ENCODE data around the gene GSTA3.
"Not testable (repeated sequence)": the region's sequence is repeated elsewhere in the genome, so short reads cannot be mapped to it uniquely, and the experiment has no call there.

Gene GSTA3

GRCh38 chr6:52858416-52858815 lies 51.1 kb downstream of the GSTA3 start:
- TF ChIP-seq, protein P1, sequence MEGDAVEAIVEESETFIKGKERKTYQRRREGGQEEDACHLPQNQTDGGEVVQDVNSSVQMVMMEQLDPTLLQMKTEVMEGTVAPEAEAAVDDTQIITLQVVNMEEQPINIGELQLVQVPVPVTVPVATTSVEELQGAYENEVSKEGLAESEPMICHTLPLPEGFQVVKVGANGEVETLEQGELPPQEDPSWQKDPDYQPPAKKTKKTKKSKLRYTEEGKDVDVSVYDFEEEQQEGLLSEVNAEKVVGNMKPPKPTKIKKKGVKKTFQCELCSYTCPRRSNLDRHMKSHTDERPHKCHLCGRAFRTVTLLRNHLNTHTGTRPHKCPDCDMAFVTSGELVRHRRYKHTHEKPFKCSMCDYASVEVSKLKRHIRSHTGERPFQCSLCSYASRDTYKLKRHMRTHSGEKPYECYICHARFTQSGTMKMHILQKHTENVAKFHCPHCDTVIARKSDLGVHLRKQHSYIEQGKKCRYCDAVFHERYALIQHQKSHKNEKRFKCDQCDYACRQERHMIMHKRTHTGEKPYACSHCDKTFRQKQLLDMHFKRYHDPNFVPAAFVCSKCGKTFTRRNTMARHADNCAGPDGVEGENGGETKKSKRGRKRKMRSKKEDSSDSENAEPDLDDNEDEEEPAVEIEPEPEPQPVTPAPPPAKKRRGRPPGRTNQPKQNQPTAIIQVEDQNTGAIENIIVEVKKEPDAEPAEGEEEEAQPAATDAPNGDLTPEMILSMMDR (IDR thresholded peaks at IDR 0.05; ENCODE audit: low read depth, low read length) = no peak
- DNase-seq (ENCODE audit: low read depth in 2 of 2) = no peak
- no peak overlapping the region for H3K4me3 ChIP-seq (replicated peaks in 1 of 2; ENCODE audit: low read depth in 2 of 2, low read length in 2 of 2)

GRCh38 chr6:52856137-52856536 lies 53.4 kb downstream of the GSTA3 start:
- DNase-seq (ENCODE audit: low read depth in 2 of 2); H3K4me3 ChIP-seq (replicated peaks in 1 of 2; ENCODE audit: low read depth in 2 of 2, low read length in 2 of 2): not testable (repeated sequence)

DNA sequence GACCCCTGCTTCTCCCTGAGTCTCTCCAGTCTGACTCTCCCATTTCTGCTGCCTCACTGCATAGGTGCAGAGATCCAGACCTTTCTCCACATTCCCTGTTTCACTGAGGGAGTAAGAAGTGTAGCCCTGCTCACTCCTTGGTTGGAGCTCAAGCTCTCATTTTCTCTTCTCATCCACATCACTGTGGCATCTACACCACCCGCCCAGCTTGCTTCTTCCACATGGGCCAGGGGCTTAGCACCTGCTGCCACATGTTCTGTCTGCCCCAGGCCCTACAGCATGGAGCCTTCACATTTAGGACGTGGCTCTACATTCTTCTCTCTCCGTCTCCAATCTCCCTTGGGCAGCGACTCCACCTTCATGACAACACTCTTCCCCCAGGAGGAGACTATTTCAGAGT lies 60.4 kb downstream of the GSTA3 start:
- no peak for DNase-seq (ENCODE audit: low read depth in 2 of 2)
- no peak overlapping the region for H3K4me3 ChIP-seq (replicated peaks in 1 of 2; ENCODE audit: low read depth in 2 of 2, low read length in 2 of 2)
- TF ChIP-seq, protein P1 (IDR thresholded peaks at IDR 0.05; ENCODE audit: low read depth, low read length) = no peak

All from cardiac fibroblast (primary cell).